BLaER1 treated with 17β-estradiol and CSF1 and Interleukin-3, amounts not matched to agents 10 nM and 100 nM (cell line): ENCODE results near the gene AGPAT1.

Source experiments
- H3K27ac ChIP-seq, 11 experiments: shearing (Covaris generic); formaldehyde crosslinking; 2 replicates each; pipeline ENCODE4 v1.8.1; 2022
- H3K27me3 ChIP-seq, 11 experiments: shearing (Covaris generic); formaldehyde crosslinking; 2 replicates each; pipeline ENCODE4 v1.8.1; 2022
- H3K36me3 ChIP-seq, 11 experiments: shearing (Covaris generic); formaldehyde crosslinking; 2 replicates each; pipeline ENCODE4 v1.8.1; 2022
- H3K4me1 ChIP-seq, 10 experiments: shearing (Covaris generic); formaldehyde crosslinking; 2 replicates each; pipeline ENCODE4 v1.8.1; 2022
- H3K4me2 ChIP-seq, 11 experiments: shearing (Covaris generic); formaldehyde crosslinking; 2 replicates each; pipeline ENCODE4 v1.8.1; 2022
- H3K4me3 ChIP-seq, 10 experiments: shearing (Covaris generic); formaldehyde crosslinking; 2 replicates each; pipeline ENCODE4 v1.8.1; 2022
- H3K9ac ChIP-seq, 11 experiments: shearing (Covaris generic); formaldehyde crosslinking; 2 replicates each; pipeline ENCODE4 v1.8.1; 2022
- H3K9me3 ChIP-seq, 11 experiments: shearing (Covaris generic); formaldehyde crosslinking; replicated peaks in 1 of 11; 2 replicates each; pipeline ENCODE4 v1.8.1; 2022
- H4K20me1 ChIP-seq, 11 experiments: shearing (Covaris generic); formaldehyde crosslinking; 2 replicates each; pipeline ENCODE4 v1.8.1; 2022
- Cebpa-rat ChIP-seq, 11 experiments: shearing (Covaris generic); IDR thresholded peaks; 2 replicates each; pipeline ENCODE4 v1.8.1; 2022

Gene AGPAT1

GRCh38 chr6:32202186-32202585, 26.3 kb upstream of the AGPAT1 start:
- no peak overlapping the region for H3K27ac ChIP-seq
- peaks cover 2 to 11% (median 8%) of the 10 kb centered on the region in 10 experiments for H3K4me1 ChIP-seq
- H3K4me3 ChIP-seq: no peak overlapping the region
- no peak overlapping the region for H3K9ac ChIP-seq
- no peaks in the 10 kb centered on the region for H3K27me3 ChIP-seq
- peak overlapping the region in 2 of 11 experiments; percentile 17 to 20; a peak in 1 of 22 replicates for H3K4me2 ChIP-seq
- H3K36me3 ChIP-seq: no peaks in the 10 kb centered on the region
- no peak for TF ChIP-seq Cebpa-rat (IDR thresholded peaks at IDR 0.05)
- H3K9me3 ChIP-seq: 0 out of 22 replicates have a peak, but pooled peaks cover 0 to 3% (median 0%) of the 10 kb centered on the region in 11 experiments
- no peaks in the 10 kb centered on the region for H4K20me1 ChIP-seq

GRCh38 chr6:32200711-32201475, 25.0 kb upstream of the AGPAT1 start:
- Histone ChIP-seq H3K27me3 (no peaks in the 10 kb centered on the region), H3K4me1 (peaks cover 13 to 21% (median 19%) of the 10 kb centered on the region in 10 experiments), H3K36me3 (no peaks in the 10 kb centered on the region), H3K9me3 (no peaks in the 10 kb centered on the region), H3K27ac (no peak overlapping the region), H3K4me3 (no peak overlapping the region), H3K4me2 (no peak overlapping the region), H3K9ac (no peak overlapping the region), H4K20me1 (no peaks in the 10 kb centered on the region)
- no peak for TF ChIP-seq Cebpa-rat (IDR thresholded peaks at IDR 0.05)

- H3K27ac ChIP-seq: no peak overlapping the region
- no peaks in the 10 kb centered on the region for H3K36me3 ChIP-seq
- H3K27me3 ChIP-seq: no peaks in the 10 kb centered on the region
- H3K9me3 ChIP-seq: no peaks in the 10 kb centered on the region
- no peaks in the 10 kb centered on the region for H4K20me1 ChIP-seq
- peaks cover 27 to 36% (median 31%) of the 10 kb centered on the region in 10 experiments for H3K4me1 ChIP-seq
- H3K4me3 ChIP-seq: no peak overlapping the region
- no peak for TF ChIP-seq Cebpa-rat (IDR thresholded peaks at IDR 0.05)
- H3K9ac ChIP-seq: no peak overlapping the region
- H3K4me2 ChIP-seq: no peak overlapping the region
These were observed 23.0 kb upstream of the AGPAT1 start for GRCh38 chr6:32198866-32199265.

GRCh38 chr6:32198345-32198696, 22.4 kb upstream of the AGPAT1 start:
- no peak for TF ChIP-seq Cebpa-rat (IDR thresholded peaks at IDR 0.05)
- Histone ChIP-seq H3K9me3 (no peaks in the 10 kb centered on the region), H3K4me3 (no peak overlapping the region), H3K27me3 (no peaks in the 10 kb centered on the region), H3K27ac (no peak overlapping the region), H3K4me1 (peaks cover 33 to 41% (median 37%) of the 10 kb centered on the region in 10 experiments), H4K20me1 (no peaks in the 10 kb centered on the region), H3K9ac (no peak overlapping the region), H3K4me2 (no peak overlapping the region), H3K36me3 (no peaks in the 10 kb centered on the region)

GRCh38 chr6:32196682-32197616, 21.1 kb upstream of the AGPAT1 start:
- Histone ChIP-seq H3K4me3 (peak overlapping the region; percentile 69 to 87 (median 78)), H3K9ac (peak overlapping the region; percentile 87 to 97 (median 92)), H3K9me3 (no peaks in the 10 kb centered on the region), H4K20me1 (no peaks in the 10 kb centered on the region), H3K36me3 (no peaks in the 10 kb centered on the region), H3K27me3 (no peaks in the 10 kb centered on the region), H3K4me2 (peak overlapping the region; percentile 80 to 99 (median 95)), H3K4me1 (peaks cover 41 to 47% (median 45%) of the 10 kb centered on the region in 10 experiments), H3K27ac (peak overlapping the region; percentile 91 to 99 (median 97))
- no peak for TF ChIP-seq Cebpa-rat (IDR thresholded peaks at IDR 0.05)

- H3K4me1 ChIP-seq: peaks cover 42 to 55% (median 52%) of the 10 kb centered on the region in 10 experiments
- H3K9ac ChIP-seq: peak overlapping the region; percentile 87 to 97 (median 92)
- TF ChIP-seq Cebpa-rat (IDR thresholded peaks at IDR 0.05): no peak
- H3K36me3 ChIP-seq: 0 out of 22 replicates have a peak, but pooled peaks cover 0 to 3% (median 0%) of the 10 kb centered on the region in 11 experiments
- H4K20me1 ChIP-seq: no peaks in the 10 kb centered on the region
- peak overlapping the region; percentile 69 to 87 (median 78) for H3K4me3 ChIP-seq
- no peaks in the 10 kb centered on the region for H3K9me3 ChIP-seq
- H3K27me3 ChIP-seq: no peaks in the 10 kb centered on the region
- peak overlapping the region; percentile 91 to 99 (median 97) for H3K27ac ChIP-seq
- H3K4me2 ChIP-seq: peak overlapping the region; percentile 80 to 99 (median 95)
These were observed 20.2 kb upstream of the AGPAT1 start for GRCh38 chr6:32195902-32196681.

GRCh38 chr6:32195652-32195901, 19.7 kb upstream of the AGPAT1 start:
- no peak for TF ChIP-seq Cebpa-rat (IDR thresholded peaks at IDR 0.05)
- 0 out of 22 replicates have a peak, but pooled peaks cover 0 to 3% (median 0%) of the 10 kb centered on the region in 11 experiments for H3K36me3 ChIP-seq
- peak overlapping the region in 10 of 11 experiments; percentile 87 to 97 (median 92); a peak in 19 of 22 replicates for H3K9ac ChIP-seq
- peak overlapping the region in 10 of 11 experiments; percentile 91 to 99 (median 97); a peak in 19 of 22 replicates for H3K27ac ChIP-seq
- no peaks in the 10 kb centered on the region for H3K27me3 ChIP-seq
- H3K4me3 ChIP-seq: peak overlapping the region; percentile 69 to 87 (median 78); a peak in 19 of 20 replicates
- H3K9me3 ChIP-seq: no peaks in the 10 kb centered on the region
- H3K4me1 ChIP-seq: peaks cover 42 to 60% (median 55%) of the 10 kb centered on the region in 10 experiments
- H4K20me1 ChIP-seq: no peaks in the 10 kb centered on the region
- H3K4me2 ChIP-seq: peak overlapping the region in 7 of 11 experiments; percentile 96 to 100 (median 100); a peak in 10 of 22 replicates

- Histone ChIP-seq H4K20me1 (no peaks in the 10 kb centered on the region), H3K4me2 (peak overlapping the region; percentile 95 to 100 (median 100)), H3K4me3 (peak overlapping the region; percentile 49 to 87 (median 59)), H3K27ac (peak overlapping the region; percentile 42 to 99 (median 97); a peak in 20 of 22 replicates), H3K27me3 (no peaks in the 10 kb centered on the region), H3K36me3 (0 out of 22 replicates have a peak, but pooled peaks cover 0 to 3% (median 0%) of the 10 kb centered on the region in 11 experiments), H3K9ac (peak overlapping the region; percentile 63 to 97 (median 81)), H3K9me3 (no peaks in the 10 kb centered on the region), H3K4me1 (peaks cover 42 to 64% (median 55%) of the 10 kb centered on the region in 10 experiments)
- no peak for TF ChIP-seq Cebpa-rat (IDR thresholded peaks at IDR 0.05)
These were observed 19.2 kb upstream of the AGPAT1 start for GRCh38 chr6:32194825-32195651.
